PC-3 (cell line): Measurements from ENCODE around the gene UGT1A7.

Experiments
- EZH2 ChIP-seq: fragments of 300-600 bp; sonication (generic); IDR thresholded peaks from one replicate; pipeline ENCODE4 v1.6.1; 2017; ENCODE audit warnings: antibody characterized with exemption, mild to moderate bottlenecking, low read length; ENCODE audit not compliant: unreplicated experiment
- TF ChIP-seq, protein P1 (sequence below): fragments of 300-600 bp; sonication (generic); conservative IDR thresholded peaks from 2 replicates; pipeline ENCODE4 v1.5.1; 2017; ENCODE audit warnings: antibody characterized with exemption, low read depth, mild to moderate bottlenecking, low read length

GRCh38 chr2:233638836-233639235, 42.9 kb upstream of the UGT1A7 start:
- TF ChIP-seq, protein P1, sequence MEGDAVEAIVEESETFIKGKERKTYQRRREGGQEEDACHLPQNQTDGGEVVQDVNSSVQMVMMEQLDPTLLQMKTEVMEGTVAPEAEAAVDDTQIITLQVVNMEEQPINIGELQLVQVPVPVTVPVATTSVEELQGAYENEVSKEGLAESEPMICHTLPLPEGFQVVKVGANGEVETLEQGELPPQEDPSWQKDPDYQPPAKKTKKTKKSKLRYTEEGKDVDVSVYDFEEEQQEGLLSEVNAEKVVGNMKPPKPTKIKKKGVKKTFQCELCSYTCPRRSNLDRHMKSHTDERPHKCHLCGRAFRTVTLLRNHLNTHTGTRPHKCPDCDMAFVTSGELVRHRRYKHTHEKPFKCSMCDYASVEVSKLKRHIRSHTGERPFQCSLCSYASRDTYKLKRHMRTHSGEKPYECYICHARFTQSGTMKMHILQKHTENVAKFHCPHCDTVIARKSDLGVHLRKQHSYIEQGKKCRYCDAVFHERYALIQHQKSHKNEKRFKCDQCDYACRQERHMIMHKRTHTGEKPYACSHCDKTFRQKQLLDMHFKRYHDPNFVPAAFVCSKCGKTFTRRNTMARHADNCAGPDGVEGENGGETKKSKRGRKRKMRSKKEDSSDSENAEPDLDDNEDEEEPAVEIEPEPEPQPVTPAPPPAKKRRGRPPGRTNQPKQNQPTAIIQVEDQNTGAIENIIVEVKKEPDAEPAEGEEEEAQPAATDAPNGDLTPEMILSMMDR: no peak
- TF ChIP-seq EZH2: no peak
